SKM-1 (cell line): Measurements from ENCODE around the gene TOX3.

Experiments
- DNase-seq: peaks from one replicate; lab custom pipeline; 2025; ENCODE audit not compliant: unreplicated experiment; lab: John Stamatoyannopoulos, UW

TOX3 gene

DNA sequence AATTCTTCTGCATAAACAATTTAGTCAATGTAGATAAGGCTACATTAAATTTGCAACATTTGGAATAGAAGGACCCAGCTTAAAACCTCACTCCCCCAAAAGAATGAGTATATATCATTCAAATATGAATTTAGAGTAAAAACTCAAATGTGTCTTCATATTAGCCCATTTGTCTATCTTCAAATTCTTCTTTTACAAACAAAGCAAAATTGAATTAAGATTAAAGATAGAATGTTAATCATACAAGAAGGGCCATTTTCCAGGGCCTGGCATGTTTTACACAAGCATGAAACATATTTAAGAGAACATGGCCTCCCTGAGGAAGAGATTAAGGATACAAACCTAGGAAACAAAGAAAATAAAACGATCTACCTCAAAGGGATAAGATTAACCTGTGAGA is 8.4 kb downstream of the TOX3 start:
- no peak for DNase-seq

DNA sequence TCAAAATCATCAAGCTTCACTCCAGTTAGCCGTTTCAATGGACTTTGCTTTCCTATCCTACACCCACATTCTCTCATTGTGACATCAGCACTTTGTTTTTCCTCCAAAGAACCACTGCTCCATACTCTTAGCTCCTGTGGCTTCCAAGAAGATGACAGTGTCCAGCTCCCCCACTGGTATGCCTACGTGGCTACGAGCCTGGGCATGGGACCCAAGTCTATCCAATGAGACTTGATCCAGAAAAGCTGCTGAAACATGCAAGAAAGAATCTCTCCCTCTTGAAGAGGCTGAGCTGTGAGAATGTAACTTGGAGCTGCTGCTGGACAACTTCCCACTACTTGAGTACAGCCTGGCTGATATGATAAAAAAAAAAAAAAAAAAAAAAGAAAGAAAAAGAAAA is 9.4 kb downstream of the TOX3 start:
- DNase-seq = no peak

DNA sequence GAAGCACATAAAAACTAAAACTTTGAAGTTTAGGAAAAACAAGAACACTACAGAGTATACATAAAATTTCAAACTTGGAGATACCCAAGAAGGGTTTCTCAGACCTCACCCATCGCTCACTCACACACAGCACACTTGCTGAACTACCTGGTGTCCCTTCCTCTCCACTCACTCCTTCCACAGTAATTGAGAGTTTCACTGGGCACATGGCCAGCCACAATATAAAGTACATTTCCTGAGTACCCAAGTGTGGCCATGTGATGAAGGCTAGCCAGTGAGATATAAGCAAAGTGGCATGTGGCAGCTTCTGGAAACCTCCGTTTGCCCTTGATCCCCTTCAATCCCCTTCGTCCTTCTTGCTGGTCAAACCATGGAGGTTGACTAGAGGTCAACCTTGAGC is 11.9 kb downstream of the TOX3 start:
- DNase-seq = no peak

DNA sequence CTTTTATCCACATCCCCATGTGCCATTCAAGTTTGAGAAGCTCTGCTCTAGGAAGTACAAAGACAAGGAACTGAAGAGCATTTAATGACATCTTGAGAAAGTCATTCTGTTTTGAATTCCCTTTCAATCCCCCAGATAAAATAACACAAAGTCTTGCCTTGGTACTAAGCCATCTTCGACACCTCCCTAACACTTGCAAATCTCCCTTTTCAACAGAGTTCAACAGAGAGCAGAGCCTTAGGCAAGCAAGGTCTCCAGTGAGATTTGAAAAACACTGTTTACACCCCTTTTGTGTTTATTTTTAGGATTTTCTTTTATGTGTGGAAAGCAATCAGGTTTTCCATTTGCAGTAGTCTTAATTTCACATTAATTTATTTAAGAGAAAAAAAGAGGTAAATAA is 13.6 kb downstream of the TOX3 start:
- DNase-seq = no peak

DNA sequence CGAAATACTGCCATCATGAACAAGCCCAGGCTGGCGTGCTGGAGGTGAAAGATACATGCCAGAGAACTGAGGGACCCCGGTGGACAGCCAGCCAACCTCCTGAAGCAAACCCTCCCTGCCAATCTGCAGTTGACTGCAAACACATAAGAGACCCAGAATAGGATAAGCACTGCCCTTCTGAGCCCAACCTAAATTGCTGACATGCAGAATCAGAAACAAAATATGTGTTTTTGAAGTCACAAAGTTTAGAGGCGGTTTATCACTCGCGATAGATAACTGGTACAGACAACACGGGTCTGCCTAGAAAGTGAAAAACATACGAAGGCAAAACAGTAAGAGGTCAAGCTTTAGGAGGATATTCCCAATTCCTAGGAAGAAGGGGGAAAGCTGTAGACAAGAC is 14.6 kb downstream of the TOX3 start:
- no peak for DNase-seq

DNA sequence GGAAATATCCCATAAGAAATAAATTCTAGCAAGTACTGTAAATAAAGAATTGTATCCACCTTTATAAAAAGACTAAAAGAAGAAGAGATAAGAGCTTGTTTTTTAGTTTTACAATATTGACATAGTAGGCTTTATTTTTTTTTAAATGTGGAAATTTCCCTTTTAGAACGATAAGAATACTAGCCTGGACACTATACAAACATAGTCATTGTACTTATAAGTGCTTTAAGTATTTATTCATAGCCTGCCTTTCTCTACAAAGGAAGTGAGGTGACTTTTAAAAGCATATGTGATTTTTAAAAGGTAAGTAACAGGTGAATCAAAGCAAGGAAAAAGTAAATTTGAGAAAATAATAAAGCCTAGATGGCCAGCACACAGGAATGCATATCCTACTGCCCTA is 17.7 kb downstream of the TOX3 start:
- no peak for DNase-seq

DNA sequence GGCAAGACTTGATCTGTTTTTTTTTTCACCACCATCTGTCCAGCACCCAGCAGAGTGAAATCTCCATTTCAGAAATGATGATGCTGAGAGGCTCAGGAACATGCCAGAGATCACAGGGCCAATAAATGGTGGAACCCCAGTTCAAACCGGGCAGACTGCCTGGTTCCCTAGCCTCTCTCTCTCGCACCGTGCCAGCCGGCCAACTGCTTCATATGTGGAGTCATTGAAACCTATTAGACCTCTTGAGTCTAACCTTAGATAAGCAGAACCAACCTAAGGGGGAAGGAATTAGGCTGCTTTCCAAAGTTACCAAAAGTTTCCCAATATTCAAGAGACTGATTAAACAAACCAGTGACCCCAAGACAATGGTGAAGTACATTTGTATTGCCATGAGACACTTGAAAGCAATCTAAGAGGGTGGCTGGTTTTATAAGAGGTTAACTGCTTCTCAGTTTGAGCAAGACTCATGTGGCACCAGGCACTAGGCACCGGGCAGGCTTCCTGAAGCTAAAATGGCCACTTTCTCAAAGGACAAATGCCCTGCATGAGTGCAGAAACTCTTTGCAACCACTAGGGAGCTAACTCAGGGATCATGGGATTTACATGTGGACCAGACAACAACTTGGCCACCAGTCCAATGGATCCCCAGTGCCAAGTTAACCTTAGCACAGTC is 18.4 kb downstream of the TOX3 start:
- DNase-seq = no peak

DNA sequence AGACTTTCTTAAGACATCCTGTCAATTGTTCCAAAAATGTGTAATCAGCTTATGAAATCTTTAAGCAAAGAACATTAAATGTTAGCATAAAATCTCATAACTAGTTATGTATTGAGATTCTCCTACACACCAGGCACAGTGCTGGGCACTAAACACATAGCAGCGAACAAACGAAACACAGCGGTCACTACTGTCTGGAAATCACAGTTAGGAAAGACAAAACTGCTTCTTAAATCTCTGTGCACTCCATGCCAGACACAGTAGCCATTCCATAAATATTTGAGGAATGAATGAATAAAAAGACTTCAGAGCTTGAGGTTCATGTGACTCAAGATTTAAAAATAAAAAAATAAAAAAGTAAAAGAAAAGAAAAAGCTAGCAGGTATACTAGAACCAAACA is 20.1 kb downstream of the TOX3 start:
- no peak for DNase-seq

DNA sequence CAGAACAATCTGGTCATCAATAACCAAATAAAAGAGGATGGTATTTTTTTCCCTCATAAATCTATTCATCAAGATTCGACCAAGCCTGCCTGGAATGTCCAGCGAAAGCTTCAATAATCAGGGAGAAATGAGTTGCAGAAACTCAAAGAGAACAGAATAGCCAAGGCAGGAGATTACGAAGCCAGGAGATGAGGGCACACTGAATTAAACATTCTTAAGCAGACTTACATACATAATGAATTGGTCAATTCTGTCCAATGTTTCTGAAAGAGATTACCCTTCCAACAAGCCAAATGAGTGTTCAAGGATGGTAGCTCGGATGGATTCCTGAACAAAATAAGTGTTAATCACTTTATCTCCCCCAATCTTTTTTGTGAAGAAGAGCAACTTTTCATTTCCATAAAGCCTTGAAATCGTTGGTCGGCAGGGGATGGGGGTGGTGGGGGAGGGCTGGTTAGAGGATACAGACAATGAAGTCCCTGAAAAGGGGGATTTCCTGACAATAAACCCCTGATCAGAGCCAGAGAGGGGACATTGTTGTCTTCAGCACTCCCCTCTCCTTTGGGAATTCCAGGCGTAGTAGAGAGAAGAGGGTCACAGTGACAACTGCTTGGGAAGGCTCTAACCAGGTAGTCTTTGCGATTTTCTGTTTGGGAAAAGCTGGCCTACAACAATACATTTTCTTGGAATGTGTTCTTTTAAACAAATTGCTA is 20.7 kb downstream of the TOX3 start:
- no peak for DNase-seq

DNA sequence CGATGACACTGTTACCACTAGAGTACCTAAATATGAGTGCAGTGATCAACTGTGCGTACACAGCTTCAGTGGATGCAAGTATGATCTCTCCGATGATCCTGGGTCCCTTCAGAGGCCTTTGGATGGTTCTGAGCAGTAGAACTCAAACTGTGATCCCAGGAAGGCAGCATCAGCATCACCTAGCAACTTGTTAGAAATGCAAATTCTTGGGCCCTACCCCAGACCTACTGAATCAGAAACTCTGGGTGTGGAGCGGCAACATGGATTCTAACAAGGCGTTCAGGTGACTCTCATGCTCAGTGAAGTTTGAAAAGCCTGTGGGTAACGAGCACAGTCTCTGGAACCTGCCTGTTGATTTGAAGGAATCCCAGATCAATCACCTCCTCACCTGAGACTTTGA is 25.4 kb downstream of the TOX3 start:
- DNase-seq = no peak

DNA sequence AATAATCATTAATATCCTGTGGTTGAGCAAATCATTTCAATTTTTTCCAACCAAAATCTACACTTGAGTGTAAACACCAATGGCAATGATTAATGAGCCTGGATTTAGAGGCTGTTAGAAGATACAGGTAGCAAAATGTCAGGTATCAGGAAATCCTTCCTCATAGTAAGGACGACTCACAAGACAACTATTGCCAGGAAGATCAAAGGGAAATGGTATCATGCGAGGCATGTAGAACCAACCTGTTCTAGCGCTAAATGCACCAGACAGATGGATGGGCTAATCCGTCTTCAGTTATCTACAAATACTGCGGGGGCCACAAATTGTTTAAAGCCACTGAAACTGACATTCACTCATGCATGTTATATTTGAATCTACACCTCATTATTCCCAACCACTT is 28.1 kb downstream of the TOX3 start:
- DNase-seq = no peak

DNA sequence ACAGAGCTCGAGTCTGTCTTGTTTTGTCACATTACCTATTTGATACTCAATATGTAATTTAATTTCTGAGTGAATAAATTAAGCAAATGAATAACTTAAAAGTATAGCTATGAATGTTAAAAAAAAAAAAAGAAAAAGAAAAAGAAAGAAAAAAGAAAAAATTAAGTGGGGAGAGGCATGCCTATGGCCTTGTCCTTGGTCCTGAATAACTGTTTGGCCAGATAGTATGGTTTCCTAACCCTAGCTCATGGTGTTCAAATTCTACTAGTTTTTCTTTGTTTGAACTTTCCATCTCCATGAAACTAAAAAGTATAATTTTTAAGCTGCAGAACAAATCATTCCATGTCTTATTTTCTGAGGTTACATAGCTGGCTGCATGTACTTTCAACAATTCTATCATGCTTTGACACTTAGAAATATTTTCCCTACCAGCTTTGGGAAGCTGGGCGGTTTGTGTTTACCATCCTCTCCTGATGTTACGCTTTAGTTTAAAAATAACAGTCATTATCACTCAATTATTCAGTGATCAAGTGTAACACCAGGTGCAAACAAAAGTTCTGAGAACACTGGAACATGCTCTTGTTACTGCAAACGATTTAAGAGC is 31.8 kb downstream of the TOX3 start:
- no peak for DNase-seq

DNA sequence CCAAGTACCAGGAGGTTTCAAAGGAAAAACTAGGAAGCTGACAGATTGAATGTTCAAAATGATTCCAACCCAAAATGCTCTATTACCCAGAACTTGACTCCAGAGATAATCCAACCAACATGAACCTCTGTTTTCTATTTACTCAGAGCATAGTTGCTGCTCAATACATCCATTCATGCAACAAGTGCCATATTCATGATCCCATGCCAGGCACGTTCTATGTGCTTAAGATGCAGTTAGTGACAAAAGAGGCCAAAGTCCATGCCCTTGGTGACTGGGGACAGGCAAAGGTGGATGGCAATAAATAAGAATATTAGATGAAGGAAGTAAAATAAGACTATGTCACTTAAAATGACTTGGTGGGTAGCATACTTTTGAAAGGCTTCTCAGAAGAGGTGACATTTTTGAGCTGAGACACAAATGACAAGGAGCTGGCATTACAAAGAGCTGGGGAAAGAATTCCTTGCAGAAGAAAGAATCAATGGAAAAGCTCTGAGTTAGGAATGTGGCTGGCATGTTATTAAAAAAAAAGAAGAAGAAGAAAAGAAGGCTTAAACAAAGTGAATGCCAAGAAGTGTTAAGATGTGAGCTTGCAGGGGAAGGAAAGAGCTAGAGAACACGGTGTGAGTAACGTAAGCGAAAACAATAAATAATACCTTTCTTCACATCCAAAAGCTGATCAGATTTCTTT is 34.5 kb downstream of the TOX3 start:
- DNase-seq = no peak

DNA sequence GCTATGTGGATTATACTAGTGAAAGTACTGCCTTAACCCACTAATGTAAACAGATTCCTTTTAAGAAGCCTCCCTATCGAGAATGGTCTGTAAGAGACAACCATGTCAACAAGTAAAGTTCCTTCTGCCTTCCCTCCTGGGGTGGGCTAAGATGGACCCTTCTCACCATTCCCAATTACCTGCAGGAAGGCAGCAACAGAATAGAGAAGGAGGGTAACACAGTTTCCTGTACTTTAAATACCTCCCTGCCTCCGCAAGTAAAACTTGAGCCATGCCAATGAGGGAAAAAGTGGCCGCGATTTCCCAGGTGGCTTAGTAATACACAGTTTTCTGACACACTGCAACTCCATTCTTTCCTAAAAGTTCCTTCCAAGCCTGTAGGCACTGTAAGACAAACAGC is 45.2 kb downstream of the TOX3 start:
- no peak for DNase-seq

DNA sequence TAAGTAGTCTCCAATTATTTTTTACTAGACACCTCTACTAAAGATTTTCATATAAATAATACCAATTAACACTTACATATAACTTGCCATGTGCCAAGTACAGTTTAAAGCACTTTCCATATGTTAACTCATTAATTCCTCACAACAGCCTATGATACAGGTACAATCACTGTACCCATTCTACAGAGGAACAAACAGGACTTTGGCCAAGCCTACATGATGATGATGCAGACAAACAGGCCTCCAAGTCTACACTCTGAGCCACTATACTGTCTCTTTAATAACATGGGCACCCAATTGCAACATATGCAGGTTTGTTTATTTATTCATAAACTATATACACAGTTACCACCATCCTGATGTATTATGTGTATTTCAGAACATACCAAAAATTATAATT is 46.0 kb downstream of the TOX3 start:
- DNase-seq = no peak

DNA sequence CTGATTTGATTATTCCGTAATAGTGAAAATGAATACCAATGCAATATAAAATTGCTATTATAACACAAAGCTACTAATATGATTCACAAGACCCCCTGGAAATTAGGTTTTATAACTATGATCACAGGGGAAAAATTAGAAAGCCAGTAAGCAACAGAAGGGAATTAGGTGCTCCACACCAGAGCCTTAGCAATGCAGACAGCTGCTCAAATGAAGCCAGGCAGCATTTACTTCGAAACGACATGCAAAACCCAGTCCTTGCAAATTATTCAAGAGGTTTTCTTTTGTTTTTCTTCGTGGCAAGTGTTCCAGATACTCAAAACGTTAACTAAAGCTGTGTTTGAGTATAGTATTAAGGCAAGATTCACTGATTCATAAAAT is 47.9 kb downstream of the TOX3 start:
- DNase-seq = no peak

DNA sequence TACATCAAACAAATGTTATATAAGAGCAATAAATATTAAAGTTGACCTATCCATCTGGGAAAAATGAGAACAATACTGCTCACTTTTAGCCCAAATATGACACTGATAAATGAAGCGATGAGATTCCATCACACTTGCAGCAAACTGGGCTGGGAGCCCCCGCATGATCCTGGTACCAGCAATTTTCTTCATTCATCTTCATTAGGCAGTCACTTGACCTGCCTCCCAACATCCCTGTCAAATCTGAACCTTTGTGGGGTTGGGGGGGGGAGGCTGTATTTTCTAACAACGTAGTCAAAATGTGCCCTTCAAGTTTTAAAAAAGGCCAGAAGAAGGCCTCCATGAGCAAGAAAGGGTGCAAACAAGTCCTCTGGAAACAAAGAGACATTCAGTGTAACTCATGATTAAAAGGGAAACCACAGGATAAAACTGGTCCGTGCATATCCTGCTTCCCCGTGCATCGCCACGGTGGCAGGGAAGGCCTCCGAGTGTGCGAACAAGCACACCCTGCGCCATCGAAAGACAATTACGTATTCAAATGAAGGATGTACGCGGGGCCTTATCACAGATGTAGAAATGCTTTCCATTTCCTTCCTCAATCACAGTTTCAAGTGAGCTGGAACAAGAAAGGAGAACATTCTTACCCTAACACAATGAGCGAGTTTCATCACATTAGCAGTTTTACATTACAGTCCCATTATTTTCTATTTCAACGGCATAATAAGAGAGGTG is 48.4 kb downstream of the TOX3 start:
- DNase-seq = no peak

DNA sequence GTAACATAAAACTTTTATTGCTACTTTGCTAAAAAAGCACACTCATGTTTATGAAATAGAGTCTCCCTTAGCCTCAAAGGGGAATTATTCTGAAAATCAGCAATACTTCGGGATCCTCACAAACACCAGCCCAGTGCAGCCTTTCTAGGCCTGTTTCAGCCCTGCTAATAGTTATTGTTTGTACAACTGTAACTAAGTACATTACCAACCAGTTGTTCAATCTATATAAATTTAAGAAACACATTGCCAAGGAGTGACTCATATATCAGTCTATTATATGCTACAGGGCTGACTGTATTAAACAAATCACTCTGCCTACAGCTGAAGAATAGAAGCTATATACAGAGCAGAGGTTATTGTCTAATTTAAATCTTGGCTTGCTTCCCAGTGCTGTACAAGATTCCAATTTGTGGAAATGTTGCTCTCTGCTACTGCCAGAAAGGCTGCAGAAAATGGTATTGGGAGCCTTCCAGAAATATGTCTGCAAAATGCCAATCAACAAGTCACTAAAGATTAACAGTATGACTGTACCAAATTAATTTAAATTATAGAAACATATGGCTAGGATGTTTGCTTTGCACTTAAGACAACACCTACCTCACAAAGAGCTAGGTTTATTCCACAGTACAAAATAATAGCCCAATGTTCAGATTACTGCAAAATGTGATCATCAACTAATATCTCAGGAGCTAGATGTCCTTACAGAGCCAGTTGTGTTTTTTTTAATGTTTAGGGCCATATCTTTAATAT is 49.7 kb downstream of the TOX3 start:
- no peak for DNase-seq

DNA sequence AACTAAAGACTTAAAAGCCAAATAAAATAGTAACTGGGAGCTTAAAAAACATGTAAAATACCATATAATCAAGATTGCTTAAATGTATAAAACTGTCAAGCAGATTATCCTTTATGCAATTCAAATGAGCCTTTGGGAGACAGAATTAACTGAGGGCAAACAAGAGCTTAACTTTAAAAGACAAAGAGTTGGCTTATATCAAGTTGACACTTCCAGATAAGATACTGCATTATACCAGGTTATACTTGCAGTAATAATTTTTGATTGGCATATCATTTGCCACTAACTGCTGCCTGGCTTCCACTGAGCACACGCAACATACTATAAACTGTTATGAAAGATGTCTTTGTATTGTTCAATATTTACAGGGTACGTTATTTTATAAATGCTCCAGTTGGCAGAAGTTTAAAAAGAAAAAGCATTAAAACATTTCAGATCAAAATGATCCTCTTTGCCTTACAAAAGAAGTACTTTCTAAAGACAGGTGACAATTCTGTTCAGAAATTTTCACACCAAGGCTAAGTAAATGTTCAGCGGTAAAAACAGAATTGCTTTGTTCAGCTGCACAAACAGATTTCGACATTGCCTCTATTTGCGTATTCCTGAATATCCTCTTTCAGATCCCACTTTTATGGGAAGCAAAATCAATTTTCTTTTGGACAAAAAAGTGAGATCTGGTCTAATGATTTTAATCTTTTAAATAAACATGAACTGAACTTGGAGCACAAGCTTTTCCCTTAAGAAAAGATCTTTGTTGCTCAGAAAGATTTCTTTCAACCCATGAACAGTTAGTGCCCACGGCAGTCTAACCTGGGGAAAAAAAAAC is 50.7 kb downstream of the TOX3 start:
- no peak for DNase-seq

DNA sequence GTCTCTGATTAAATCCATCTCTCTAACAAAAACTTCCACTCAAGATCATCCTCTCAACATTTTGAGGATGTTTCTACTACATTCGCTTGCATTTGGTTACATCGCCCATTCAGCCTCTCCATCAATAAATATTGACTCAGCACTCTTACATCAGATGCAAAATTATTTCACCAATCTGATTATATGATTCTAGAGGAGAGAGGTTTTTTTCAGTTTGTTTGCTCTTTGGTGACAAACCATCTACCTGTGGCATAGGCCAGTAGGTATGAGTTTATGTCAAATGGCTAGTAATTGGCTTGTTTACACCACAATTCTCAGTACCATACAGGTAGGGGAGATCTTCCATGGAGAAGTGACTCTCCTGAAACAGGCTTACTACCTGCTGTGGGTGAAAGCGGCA is 52.3 kb downstream of the TOX3 start:
- DNase-seq = no peak
